PC-3 (cell line): Measurements from ENCODE around the gene CCDC14. TPM values are rescaled to one million over a fixed set of nuclear protein-coding genes. Genes with fewer than 3 reads are reported as not detected.

Experiments
- ATAC-seq: fragments of 200-7000 bp; cut with Tn5 transposase; 2 replicates; pipeline ENCODE4 v1.9.1; 2020; ENCODE audit warnings: mild to moderate bottlenecking, moderate library complexity
- BruUV-seq: library from RNA; stranded (reverse); fragments of 400-500 nt; replicated peaks from 2 replicates; lab custom pipeline; 2021; lab: Mats Ljungman, UMichigan
- CTCF ChIA-PET: fragments of 300-600 bp; sonication (Branson Sonifier 250); formaldehyde crosslinking; loops from one replicate; lab custom pipeline; 2022; ENCODE audit warnings: antibody characterized with exemption; lab: Charles Lee
- POLR2A ChIA-PET: fragments of 300-600 bp; sonication (Branson Sonifier 250); formaldehyde crosslinking; loops from one replicate; lab custom pipeline; 2022; ENCODE audit warnings: antibody characterized with exemption; ENCODE audit not compliant: unreplicated experiment; lab: Charles Lee
- DNase-seq: peaks from one replicate; pipeline ENCODE4 v3.0.0-alpha.2; 2015
- H2AFZ ChIP-seq: fragments of 300-600 bp; sonication (generic); 2 replicates; pipeline ENCODE4 v1.6.0; 2016; ENCODE audit warnings: antibody characterized with exemption, low read length
- H3F3A ChIP-seq: fragments of 300-600 bp; sonication (generic); one replicate; pipeline ENCODE4 v1.6.0; 2017; ENCODE audit warnings: antibody characterized with exemption, low read length, control low read depth, mild to moderate bottlenecking; ENCODE audit not compliant: unreplicated experiment
- H3K27ac ChIP-seq: fragments of 300-600 bp; sonication (generic); 2 replicates; pipeline ENCODE4 v1.5.1; 2016; ENCODE audit warnings: mild to moderate bottlenecking, low read length
- H3K27me3 ChIP-seq: fragments of 300-600 bp; sonication (generic); 2 replicates; pipeline ENCODE4 v1.6.1; 2016; ENCODE audit warnings: low read length, mixed read lengths
- H3K36me3 ChIP-seq: fragments of 300-600 bp; sonication (generic); 2 replicates; pipeline ENCODE4 v1.6.1; 2016; ENCODE audit warnings: low read depth, mixed run types, low read length, mixed read lengths
- H3K4me1 ChIP-seq: fragments of 300-600 bp; sonication (generic); 2 replicates; pipeline ENCODE4 v1.5.1; 2016; ENCODE audit warnings: low read length; ENCODE audit not compliant: insufficient read depth
- H3K4me2 ChIP-seq: fragments of 300-600 bp; sonication (generic); 2 replicates; pipeline ENCODE4 v1.6.0; 2016; ENCODE audit warnings: low read length
- H3K4me3 ChIP-seq: fragments of 300-600 bp; sonication (generic); 2 replicates; pipeline ENCODE4 v1.5.1; 2016; ENCODE audit warnings: mild to moderate bottlenecking, low read length, mixed read lengths
- H3K79me2 ChIP-seq: fragments of 300-600 bp; sonication (generic); 2 replicates; pipeline ENCODE4 v1.6.1; 2017; ENCODE audit warnings: low read length, mixed read lengths
- H3K9ac ChIP-seq: fragments of 300-600 bp; sonication (generic); 2 replicates; pipeline ENCODE4 v1.6.0; 2016; ENCODE audit warnings: mild to moderate bottlenecking, low read length
- H3K9me2 ChIP-seq: fragments of 300-600 bp; sonication (generic); replicated peaks from 2 replicates; pipeline ENCODE4 v1.6.1; 2016; ENCODE audit warnings: mixed run types, low read length, mixed read lengths
- H3K9me3 ChIP-seq: fragments of 300-600 bp; sonication (generic); 2 replicates; pipeline ENCODE4 v1.6.1; 2016; ENCODE audit warnings: low read length, mixed read lengths
- H4K20me1 ChIP-seq: fragments of 300-600 bp; sonication (generic); 2 replicates; pipeline ENCODE4 v1.6.1; 2016; ENCODE audit warnings: low read length, mixed read lengths
- EZH2 ChIP-seq: fragments of 300-600 bp; sonication (generic); IDR thresholded peaks from one replicate; pipeline ENCODE4 v1.6.1; 2017; ENCODE audit warnings: antibody characterized with exemption, mild to moderate bottlenecking, low read length; ENCODE audit not compliant: unreplicated experiment
- EZH2phosphoT487 ChIP-seq: fragments of 300-600 bp; sonication (generic); IDR thresholded peaks from 2 replicates; pipeline ENCODE4 v1.6.1; 2018; ENCODE audit warnings: mild to moderate bottlenecking, antibody characterized with exemption, low read length, borderline replicate concordance
- intact Hi-C: fragments of 100-400 bp; cut with micrococcal nuclease; formaldehyde crosslinking; loops from 2 replicates; pipeline ENCODE4 v1.9.0; 2023
- total RNA-seq: library from RNA; depleted of rRNA; stranded (reverse); fragments of >200 nt; gene quantifications from 2 replicates; pipeline ENCODE4 v1.2.3, GENCODE V29; 2014; rRNA removed
- TF ChIP-seq, protein P1 (sequence below): fragments of 300-600 bp; sonication (generic); conservative IDR thresholded peaks from 2 replicates; pipeline ENCODE4 v1.5.1; 2017; ENCODE audit warnings: antibody characterized with exemption, low read depth, mild to moderate bottlenecking, low read length

Gene CCDC14
- total RNA-seq, 1 experiment from 2014 or later: 62.6 TPM

DNA sequence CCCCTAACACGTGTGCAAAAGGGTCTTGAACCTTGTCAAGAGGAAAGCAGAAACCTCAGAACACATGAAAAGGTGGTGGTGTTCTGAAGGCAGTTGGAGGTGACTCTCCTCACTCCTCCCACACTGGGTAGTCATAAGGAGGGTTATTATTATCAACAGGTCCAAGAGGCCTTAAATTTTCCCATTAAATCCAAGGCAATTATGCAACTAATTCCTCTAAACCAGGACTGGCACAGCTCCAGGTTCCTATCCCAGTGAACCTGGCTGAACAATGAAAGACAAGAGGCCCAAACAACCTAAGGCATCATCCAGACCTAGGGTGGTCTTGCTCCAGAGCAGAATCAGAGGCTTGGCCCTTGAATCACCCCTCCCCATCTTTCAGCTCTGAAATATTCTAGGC, 91.9 kb downstream of the CCDC14 start:
- ATAC-seq: no peak
- Histone ChIP-seq H3F3A (no peaks in the 10 kb centered on the region), H3K4me3 (no peak overlapping the region), H3K4me1 (peaks cover 12% of the 10 kb centered on the region), H3K27ac (no peak overlapping the region), H3K4me2 (no peak overlapping the region), H3K27me3 (no peaks in the 10 kb centered on the region), H3K36me3 (no peaks in the 10 kb centered on the region), H3K9me3 (no peaks in the 10 kb centered on the region), H3K9ac (no peak overlapping the region), H4K20me1 (no peaks in the 10 kb centered on the region), H2AFZ (no peak overlapping the region), H3K79me2 (no peaks in the 10 kb centered on the region), H3K9me2 (no peaks in the 10 kb centered on the region)
- ChIA-PET CTCF (no interaction called here), POLR2A (no interaction called here)
- no peak for DNase-seq
- TF ChIP-seq EZH2phosphoT487 (no peak), EZH2 (no peak)
- TF ChIP-seq, protein P1, sequence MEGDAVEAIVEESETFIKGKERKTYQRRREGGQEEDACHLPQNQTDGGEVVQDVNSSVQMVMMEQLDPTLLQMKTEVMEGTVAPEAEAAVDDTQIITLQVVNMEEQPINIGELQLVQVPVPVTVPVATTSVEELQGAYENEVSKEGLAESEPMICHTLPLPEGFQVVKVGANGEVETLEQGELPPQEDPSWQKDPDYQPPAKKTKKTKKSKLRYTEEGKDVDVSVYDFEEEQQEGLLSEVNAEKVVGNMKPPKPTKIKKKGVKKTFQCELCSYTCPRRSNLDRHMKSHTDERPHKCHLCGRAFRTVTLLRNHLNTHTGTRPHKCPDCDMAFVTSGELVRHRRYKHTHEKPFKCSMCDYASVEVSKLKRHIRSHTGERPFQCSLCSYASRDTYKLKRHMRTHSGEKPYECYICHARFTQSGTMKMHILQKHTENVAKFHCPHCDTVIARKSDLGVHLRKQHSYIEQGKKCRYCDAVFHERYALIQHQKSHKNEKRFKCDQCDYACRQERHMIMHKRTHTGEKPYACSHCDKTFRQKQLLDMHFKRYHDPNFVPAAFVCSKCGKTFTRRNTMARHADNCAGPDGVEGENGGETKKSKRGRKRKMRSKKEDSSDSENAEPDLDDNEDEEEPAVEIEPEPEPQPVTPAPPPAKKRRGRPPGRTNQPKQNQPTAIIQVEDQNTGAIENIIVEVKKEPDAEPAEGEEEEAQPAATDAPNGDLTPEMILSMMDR: no peak
- intact Hi-C loops: no loop called here
- no TSS peak for BruUV-seq

DNA sequence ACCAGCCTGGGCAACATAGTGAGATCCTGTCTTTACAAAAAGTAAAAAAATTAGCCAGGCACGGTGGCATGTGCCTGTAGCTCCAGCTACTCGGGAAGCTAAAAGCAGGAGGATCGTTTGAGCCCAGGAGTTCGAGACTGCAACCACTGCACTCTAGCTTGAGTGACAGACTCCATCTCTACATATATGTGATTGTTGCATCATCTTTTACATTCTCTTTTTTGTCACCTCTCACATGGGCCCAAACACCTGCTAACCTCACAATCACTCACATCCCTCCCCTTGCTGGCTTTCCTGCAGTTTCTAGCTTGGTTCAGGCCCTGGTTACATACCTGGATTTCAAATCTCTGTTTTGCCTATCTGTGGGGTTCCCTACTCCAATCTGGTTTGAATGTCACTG, 96.3 kb downstream of the CCDC14 start:
- DNase-seq (no peak), ATAC-seq (no peak)
- Histone ChIP-seq H4K20me1 (no peaks in the 10 kb centered on the region), H3K9me2 (no peaks in the 10 kb centered on the region), H3F3A (no peaks in the 10 kb centered on the region), H3K27ac (no peak overlapping the region), H3K4me3 (no peak overlapping the region), H3K9ac (no peak overlapping the region), H3K9me3 (no peaks in the 10 kb centered on the region), H3K79me2 (no peaks in the 10 kb centered on the region), H3K36me3 (no peaks in the 10 kb centered on the region), H3K27me3 (no peaks in the 10 kb centered on the region), H3K4me1 (no peaks in the 10 kb centered on the region), H2AFZ (no peak overlapping the region), H3K4me2 (no peak overlapping the region)
- POLR2A ChIA-PET: no interaction called here
- intact Hi-C loops: no loop called here
- no TSS peak for BruUV-seq
- TF ChIP-seq, protein P1: no peak
- TF ChIP-seq EZH2: no peak
- CTCF ChIA-PET: no interaction called here

Other genes with a start within 250 kb of the CCDC14 start
- gene MYLK, start 76.9 kb downstream of the CCDC14 start, total RNA-seq: 6.9 and 8.7 TPM in 2 replicates
- gene ROPN1, start 30.9 kb upstream of the CCDC14 start, total RNA-seq: not detected in 2 replicates
- gene KALRN, start 72.1 kb upstream of the CCDC14 start, total RNA-seq: 9.9 and 13.0 TPM in 2 replicates